AG04450 (cell line): ENCODE results near the gene FBXW4. TPM values are rescaled to one million over a fixed set of nuclear protein-coding genes. Genes with fewer than 3 reads are reported as not detected.
A peak's percentile ranks its signal among the peaks of the same experiment; 100 is the strongest.

Experiments
- CTCF ChIA-PET: fragments of 300-600, 350-600 bp; formaldehyde crosslinking; extraction: SDS; loops from one replicate; lab custom pipeline; 2022; ENCODE audit warnings: antibody characterized with exemption, inconsistent platforms; lab: Charles Lee
- POLR2A ChIA-PET: fragments of 350-600 bp; formaldehyde crosslinking; extraction: SDS; loops from one replicate; lab custom pipeline; 2021; ENCODE audit warnings: antibody characterized with exemption, inconsistent platforms; lab: Yijun Ruan, JAX
- DNase-seq: peaks from one replicate; pipeline ENCODE4 v3.0.0-alpha.2; 2011; ENCODE audit warnings: low read depth, low spot score
- H3K27ac ChIP-seq: one replicate; pipeline ENCODE4 v1.5.1; 2012; ENCODE audit warnings: low read depth, low read length, control low read depth
- H3K27me3 ChIP-seq: one replicate; pipeline ENCODE4 v1.6.0; 2012; ENCODE audit warnings: low read length; ENCODE audit not compliant: control insufficient read depth, insufficient read depth
- H3K4me3 ChIP-seq: 2 replicates; pipeline ENCODE4 v1.5.1; 2011; ENCODE audit warnings: mild to moderate bottlenecking, low read depth, low read length, control low read depth
- H3K9me3 ChIP-seq: 2 replicates; pipeline ENCODE4 v1.5.1; 2012; ENCODE audit warnings: low read length; ENCODE audit not compliant: control insufficient read depth, insufficient read depth
- CTCF ChIP-seq: IDR thresholded peaks from 2 replicates; pipeline ENCODE4 v1.5.1; 2011; ENCODE audit warnings: low read depth, low read length, control low read depth, inconsistent platforms
- polyA plus RNA-seq: library from polyadenylated mRNA; depleted of rRNA; stranded (reverse); fragments of >200 nt; gene quantifications from 2 replicates; pipeline ENCODE4 v1.2.3, GENCODE V29; 2011

The FBXW4 gene
- polyA plus RNA-seq, 1 experiment = 18.3 TPM

- ChIA-PET CTCF (interaction anchor here (1.0 to 7.4 kb wide), 2 partner anchors 266 to 355 kb away, joined by 3 to 132 read pairs; no protein-coding TSS in a partner anchor), POLR2A (no interaction called here)
- no peak overlapping the region for H3K27ac ChIP-seq
- no peak overlapping the region for H3K4me3 ChIP-seq
- TF ChIP-seq CTCF = no peak
- H3K27me3 ChIP-seq = peaks cover 44% of the 10 kb centered on the region
- DNase-seq = no peak
- peaks cover 2% of the 10 kb centered on the region for H3K9me3 ChIP-seq
These were observed 127.6 kb downstream of the FBXW4 start for GRCh38 chr10:101567165-101568006.

GRCh38 chr10:101566333-101567164 is 128.4 kb downstream of the FBXW4 start:
- H3K9me3 ChIP-seq = no peaks in the 10 kb centered on the region; the same call in 1 of the 2 replicates
- POLR2A ChIA-PET = no interaction called here
- no peak overlapping the region for H3K27ac ChIP-seq
- no peak for TF ChIP-seq CTCF
- peaks cover 44% of the 10 kb centered on the region for H3K27me3 ChIP-seq
- H3K4me3 ChIP-seq = peak overlapping the region; percentile 31
- DNase-seq = no peak
- CTCF ChIA-PET = interaction anchor here (1.3 to 7.4 kb wide), 2 partner anchors 352 to 354 kb away, joined by 4 to 132 read pairs; no protein-coding TSS in a partner anchor

- H3K4me3 ChIP-seq = no peak overlapping the region
- ChIA-PET CTCF (interaction anchor here (1.3 kb wide), 1 partner anchor 351 kb away, joined by 4 read pairs; no protein-coding TSS in a partner anchor), POLR2A (no interaction called here)
- peaks cover 44% of the 10 kb centered on the region for H3K27me3 ChIP-seq
- no peak overlapping the region for H3K27ac ChIP-seq
- no peaks in the 10 kb centered on the region; the same call in 1 of the 2 replicates for H3K9me3 ChIP-seq
- TF ChIP-seq CTCF = no peak
- DNase-seq = no peak
These were observed 129.0 kb downstream of the FBXW4 start for GRCh38 chr10:101565936-101566332.

GRCh38 chr10:101565370-101565900 is 129.5 kb downstream of the FBXW4 start:
- H3K27ac ChIP-seq = no peak overlapping the region
- CTCF ChIA-PET = interaction anchor here (1.3 kb wide), 1 partner anchor 351 kb away, joined by 4 read pairs; no protein-coding TSS in a partner anchor
- H3K4me3 ChIP-seq = no peak overlapping the region
- peaks cover 44% of the 10 kb centered on the region for H3K27me3 ChIP-seq
- TF ChIP-seq CTCF = no peak
- POLR2A ChIA-PET = no interaction called here
- no peaks in the 10 kb centered on the region for H3K9me3 ChIP-seq
- no peak for DNase-seq
